NCI-H1417 treated with DMSO at 0.1 percent for 48 hours (cell line): Measurements from ENCODE around the gene HBG2.
"Not testable (repeated sequence)": the region's sequence is repeated elsewhere in the genome, so short reads cannot be mapped to it uniquely, and the experiment has no call there.

ENCODE experiments used
- DNase-seq: peaks from one replicate; lab custom pipeline; 2025; lab: John Stamatoyannopoulos, UW

HBG2 gene

DNA sequence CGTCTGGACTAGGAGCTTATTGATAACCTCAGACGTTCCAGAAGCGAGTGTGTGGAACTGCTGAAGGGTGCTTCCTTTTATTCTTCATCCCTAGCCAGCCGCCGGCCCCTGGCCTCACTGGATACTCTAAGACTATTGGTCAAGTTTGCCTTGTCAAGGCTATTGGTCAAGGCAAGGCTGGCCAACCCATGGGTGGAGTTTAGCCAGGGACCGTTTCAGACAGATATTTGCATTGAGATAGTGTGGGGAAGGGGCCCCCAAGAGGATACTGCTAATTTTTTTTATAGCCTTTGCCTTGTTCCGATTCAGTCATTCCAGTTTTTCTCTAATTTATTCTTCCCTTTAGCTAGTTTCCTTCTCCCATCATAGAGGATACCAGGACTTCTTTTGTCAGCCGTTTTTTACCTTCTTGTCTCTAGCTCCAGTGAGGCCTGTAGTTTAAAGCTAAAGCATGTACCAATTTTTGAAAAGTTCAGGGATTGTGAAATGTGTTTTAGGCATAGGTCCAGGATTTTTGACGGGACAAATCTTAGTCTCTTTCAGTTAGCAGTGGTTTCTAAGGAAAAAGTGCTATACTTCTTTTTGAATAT lies 4.7 kb downstream of the HBG2 start, which contains the start of gene HBG1:
HBG1 (minus strand) TSS at position 51 of the 590 bp plus-strand sequence. CDS start 53 bp downstream, outside the sequence.
- DNase-seq = not testable (repeated sequence)

DNA sequence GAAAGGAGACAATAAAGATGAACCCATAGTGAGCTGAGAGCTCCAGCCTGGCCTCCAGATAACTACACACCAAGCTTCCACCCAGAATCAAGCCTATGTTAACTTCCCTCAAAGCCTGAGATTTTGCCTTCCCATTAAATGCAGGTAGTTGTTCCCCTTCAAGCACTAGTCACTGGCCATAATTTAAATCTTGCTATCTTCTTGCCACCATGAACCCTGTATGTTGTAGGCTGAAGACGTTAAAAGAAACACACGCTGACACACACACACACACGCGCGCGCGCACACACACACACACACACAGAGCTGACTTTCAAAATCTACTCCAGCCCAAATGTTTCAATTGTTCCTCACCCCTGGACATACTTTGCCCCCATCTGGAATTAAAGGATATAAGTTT lies 6.1 kb downstream of the HBG2 start:
- not testable (repeated sequence) for DNase-seq

GRCh38 chr11:5247472-5248192 lies 6.9 kb downstream of the HBG2 start:
- no peak for DNase-seq

DNA sequence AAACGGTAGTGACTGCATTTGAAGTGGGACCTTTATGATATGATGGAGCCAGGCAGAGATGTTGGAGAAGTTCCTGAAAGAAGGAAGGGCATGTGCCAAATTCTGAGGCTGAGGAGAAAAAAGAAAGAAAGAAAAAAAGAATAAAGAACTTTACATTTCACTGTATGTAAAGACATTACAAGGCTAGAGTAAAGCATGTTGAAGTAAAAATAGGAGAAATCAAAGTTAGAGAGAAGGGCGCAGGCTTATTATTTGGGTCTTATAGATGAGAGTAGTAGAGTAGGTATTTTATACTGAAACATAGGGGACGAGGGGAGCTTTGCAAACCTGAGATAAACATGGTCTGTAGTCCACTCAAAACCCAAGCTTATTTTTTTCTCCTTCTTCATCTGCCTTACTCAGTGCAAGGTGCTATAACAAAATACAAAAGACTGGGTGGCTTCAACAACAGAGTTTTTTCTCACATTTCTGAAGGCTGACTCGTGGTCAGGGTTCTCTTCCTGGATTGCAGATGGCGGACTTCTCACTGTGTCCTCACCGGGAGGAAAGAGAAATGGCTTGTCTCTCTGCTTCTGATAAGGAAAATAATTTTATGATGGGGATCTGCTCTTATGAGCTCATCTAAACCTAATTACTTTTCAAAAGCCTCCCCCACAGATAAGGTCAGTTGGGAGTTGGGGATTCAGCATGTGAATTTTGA lies 7.7 kb downstream of the HBG2 start:
- DNase-seq = no peak

GRCh38 chr11:5245155-5245554 lies 9.4 kb downstream of the HBG2 start:
- no peak for DNase-seq

- no peak for DNase-seq
These were observed 10.8 kb downstream of the HBG2 start for GRCh38 chr11:5243816-5244180.

GRCh38 chr11:5242933-5243815 lies 11.4 kb downstream of the HBG2 start:
- no peak for DNase-seq

- DNase-seq = no peak
These were observed 12.4 kb downstream of the HBG2 start for GRCh38 chr11:5242208-5242607.

- no peak for DNase-seq
These were observed 13.1 kb downstream of the HBG2 start for GRCh38 chr11:5241458-5241857.

DNA sequence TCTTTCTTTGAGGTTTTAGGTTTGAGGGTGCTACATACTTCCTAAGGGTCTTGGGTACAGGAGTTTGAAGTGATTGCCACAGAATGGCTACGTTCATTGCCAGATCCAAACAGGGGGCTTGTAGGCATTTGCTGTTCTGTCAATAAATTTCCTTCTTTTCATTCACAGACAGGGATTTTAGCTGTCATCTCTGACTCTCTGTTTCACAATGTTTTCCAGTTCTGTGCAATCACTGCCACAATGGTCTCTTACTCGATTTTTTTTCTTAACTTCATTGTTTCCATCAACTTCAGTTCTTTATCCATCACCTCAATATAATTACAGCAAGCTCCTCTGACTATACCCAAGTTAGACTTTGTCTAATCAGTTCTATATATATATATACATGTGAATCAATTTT lies 14.1 kb downstream of the HBG2 start:
- no peak for DNase-seq

DNA sequence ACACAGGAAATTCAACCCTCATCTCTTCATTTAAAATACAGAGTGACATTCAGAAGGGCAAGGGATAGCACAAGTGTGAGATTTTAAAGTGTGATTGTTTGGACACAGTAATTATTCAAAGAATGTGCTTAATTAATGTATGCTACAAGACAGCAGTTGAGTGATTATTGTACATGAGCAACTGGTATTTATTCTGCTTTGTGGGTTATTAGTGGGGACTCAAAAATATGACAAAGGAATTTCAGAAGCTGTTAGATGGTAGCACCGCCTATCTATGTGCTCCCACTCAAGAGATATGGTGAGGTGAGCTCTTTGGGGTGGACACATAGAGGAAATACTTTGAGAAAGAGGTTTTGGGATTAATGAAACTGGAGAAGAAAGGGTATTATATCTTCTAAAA lies 14.5 kb downstream of the HBG2 start:
- no peak for DNase-seq

DNA sequence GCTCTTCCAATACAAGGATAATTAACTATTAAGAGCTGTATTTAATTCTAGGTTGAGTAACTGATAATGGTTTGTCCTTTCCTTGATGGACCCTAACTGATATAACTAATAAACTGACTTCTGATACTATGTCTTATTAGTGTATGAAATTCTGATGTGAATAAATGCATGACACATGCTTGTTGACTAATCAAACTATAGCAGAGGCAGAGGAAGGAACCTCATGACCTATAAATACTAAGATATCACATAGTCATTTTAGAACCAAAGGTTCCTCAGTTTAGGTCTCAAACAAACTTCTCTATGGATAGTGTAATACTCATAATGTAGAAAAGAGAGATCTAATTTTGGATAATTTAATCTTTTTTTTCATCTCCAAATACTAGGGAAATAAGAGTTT lies 15.5 kb downstream of the HBG2 start:
- no peak for DNase-seq

GRCh38 chr11:5238486-5238885 lies 16.1 kb downstream of the HBG2 start:
- DNase-seq = no peak

DNA sequence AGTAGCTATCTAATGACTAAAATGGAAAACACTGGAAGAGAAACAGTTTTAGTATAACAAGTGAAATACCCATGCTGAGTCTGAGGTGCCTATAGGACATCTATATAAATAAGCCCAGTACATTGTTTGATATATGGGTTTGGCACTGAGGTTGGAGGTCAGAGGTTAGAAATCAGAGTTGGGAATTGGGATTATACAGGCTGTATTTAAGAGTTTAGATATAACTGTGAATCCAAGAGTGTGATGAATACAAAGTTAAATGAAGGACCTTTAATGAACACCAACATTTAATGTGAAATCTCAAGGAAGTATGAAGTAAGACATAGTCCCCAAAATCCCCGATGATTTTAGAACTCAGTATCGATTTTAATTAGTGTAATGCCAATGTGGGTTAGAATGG lies 17.2 kb downstream of the HBG2 start:
- no peak for DNase-seq

DNA sequence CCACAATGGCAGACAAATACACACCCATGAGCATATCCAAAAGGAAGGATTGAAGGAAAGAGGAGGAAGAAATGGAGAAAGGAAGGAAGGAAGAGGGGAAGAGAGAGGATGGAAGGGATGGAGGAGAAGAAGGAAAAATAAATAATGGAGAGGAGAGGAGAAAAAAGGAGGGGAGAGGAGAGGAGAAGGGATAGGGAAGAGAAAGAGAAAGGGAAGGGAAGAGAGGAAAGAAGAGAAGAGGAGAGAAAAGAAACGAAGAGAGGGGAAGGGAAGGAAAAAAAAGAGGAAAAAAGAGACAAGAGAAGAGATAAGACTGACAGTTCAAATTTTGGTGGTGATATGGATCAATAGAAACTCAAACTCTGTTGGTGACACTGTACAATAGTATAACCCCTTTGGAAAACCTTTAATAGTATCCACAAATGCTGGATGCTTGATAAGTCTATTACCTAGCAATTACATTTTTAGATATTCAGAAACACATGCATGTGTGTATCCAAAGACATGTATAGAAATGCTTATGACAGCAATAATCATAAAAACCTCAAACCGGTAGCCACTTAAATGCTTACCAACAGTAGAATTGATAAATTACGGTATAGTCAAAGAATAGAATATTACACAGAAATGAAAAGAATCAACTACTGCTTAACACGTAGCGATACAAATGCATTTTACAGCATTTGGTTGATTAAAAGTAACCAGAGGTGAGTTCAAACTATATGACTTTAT lies 19.1 kb downstream of the HBG2 start:
- no peak for DNase-seq

GRCh38 chr11:5234381-5234834 lies 20.2 kb downstream of the HBG2 start, which contains the start of gene HBD:
Gene HBD (minus strand): TSS chr11:5234483. CDS start chr11:5234433, 50 bp downstream.
- no peak for DNase-seq

DNA sequence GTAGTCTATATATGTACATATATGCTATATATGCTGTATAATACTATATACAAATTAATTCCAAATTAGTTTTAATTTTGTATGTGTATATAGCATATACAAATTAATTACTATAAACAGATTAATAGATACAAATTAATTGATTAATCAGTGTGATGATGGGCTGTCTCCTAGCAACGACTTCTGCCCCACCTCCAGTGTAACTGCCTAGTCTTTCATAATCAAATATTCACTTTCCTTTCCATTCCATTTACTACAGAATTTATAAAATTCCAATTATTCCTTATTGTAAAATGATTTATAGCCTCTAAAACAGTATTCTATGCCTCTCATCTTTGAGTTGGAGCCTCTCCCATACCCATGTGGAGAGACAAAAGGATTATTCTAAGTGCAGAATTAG lies 21.3 kb downstream of the HBG2 start:
- no peak for DNase-seq

DNA sequence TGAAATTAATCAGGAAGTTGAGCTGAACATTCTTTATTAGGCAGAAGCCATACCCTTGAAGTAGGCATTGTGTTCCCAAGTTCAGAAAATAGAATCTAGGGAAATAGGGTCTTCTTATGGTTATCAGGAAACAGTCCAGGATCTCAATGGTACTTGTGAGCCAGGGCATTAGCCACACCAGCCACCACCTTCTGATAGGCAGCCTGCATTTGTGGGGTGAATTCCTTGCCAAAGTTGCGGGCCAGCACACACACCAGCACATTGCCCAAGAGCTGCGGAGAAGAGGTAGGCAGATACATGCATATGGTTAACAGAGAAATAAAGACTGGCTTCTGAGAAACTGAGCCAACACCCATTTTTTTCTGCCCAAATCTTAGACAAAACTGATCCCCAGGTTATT lies 21.8 kb downstream of the HBG2 start:
- no peak for DNase-seq

DNA sequence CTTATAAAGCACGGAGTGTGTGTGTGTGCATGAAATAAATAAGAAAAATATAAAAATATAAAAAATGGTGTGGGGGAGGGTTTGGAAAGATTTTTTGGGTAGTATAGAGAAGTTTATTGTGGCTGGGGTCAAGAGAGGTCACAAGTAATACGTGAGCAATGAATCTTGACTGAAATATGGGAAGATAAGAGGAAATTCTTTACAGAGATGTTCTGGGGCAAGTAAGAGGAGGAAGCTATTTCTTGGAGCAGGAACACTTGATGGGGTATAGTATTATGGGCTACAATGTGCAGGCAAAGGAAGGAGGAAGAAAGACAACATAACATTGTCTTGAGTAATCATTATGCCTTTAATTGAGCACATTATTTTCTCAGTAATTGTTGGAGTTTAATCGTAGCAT lies 22.4 kb downstream of the HBG2 start:
- no peak for DNase-seq

DNA sequence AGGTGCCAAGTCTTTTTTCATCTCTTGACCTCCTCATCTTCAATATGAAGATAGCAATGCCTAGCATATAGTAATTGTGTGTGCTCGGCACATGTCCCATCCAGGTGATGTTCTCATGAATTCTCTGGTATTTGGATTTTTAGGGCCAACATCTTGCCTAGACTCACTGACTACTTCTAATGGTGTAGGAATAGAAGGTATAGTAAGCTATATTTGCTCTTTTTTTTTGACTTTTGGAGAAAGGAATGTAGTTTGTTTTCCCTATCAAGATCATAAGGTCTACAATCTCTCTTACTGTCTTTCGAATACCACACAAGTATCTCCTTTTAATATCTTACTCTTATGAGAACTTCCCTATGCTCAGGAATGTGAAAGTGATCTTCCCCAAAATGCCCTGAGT lies 23.5 kb downstream of the HBG2 start:
- DNase-seq = no peak

GRCh38 chr11:5230266-5230665 lies 24.3 kb downstream of the HBG2 start:
- DNase-seq = no peak
